ENCODE measurements around the gene ABRACL. TPM values are rescaled to one million over a fixed set of nuclear protein-coding genes. Genes with fewer than 3 reads are reported as not detected.
A peak's percentile ranks its signal among the peaks of the same experiment; 100 is the strongest.

The ABRACL gene
- total and polyA plus RNA-seq, 2 donors (not counting 1 experiment from before 2014, with no cell fraction given), result 19.7 to 49.8 TPM

GRCh38 chr6:139014945-139015344 is 13.6 kb upstream of the ABRACL start:
- H3K9ac ChIP-seq (ENCODE audit: insufficient read depth, low read length), result no peak overlapping the region

GRCh38 chr6:139016337-139017213 is 12.0 kb upstream of the ABRACL start:
- Histone ChIP-seq H3K4me1 (ENCODE audit: control insufficient read depth, extremely low read depth, insufficient read depth, low read length) (no peaks in the 10 kb centered on the region), H3K79me2 (ENCODE audit: control insufficient read depth, insufficient read depth, low read length) (no peaks in the 10 kb centered on the region), H3K4me2 (ENCODE audit: extremely low read depth, insufficient read depth, low read length) (no peak overlapping the region), H3K9ac (ENCODE audit: insufficient read depth, low read length) (no peak overlapping the region), H3K27ac (ENCODE audit: insufficient read depth, low read length) (no peak overlapping the region), H3K4me3 (replicated peaks in 1 of 4; ENCODE audit: control extremely low read depth in 1 of 4, insufficient read depth in 1 of 4, low read depth in 3 of 4, low read length in 4 of 4) (no peak overlapping the region), H3K9me3 (ENCODE audit: control insufficient read depth, insufficient read depth, low read depth, low read length) (no peaks in the 10 kb centered on the region), H3K27me3 (ENCODE audit: control insufficient read depth, insufficient read depth, low read length) (no peaks in the 10 kb centered on the region), H3K36me3 (ENCODE audit: control insufficient read depth, insufficient read depth, low read length) (no peaks in the 10 kb centered on the region), H2AFZ (ENCODE audit: low read length) (no peak overlapping the region), H4K20me1 (ENCODE audit: control insufficient read depth, extremely low read depth, insufficient read depth, low read length) (no peaks in the 10 kb centered on the region)
- DNase-seq (ENCODE audit: low read depth in 2 of 2), result no peak
- no peak for TF ChIP-seq CTCF (conservative IDR thresholded peaks at IDR 0.05 in 1 of 2, IDR thresholded peaks at IDR 0.05 in 1 of 2; ENCODE audit: low read depth in 1 of 2, low read length in 2 of 2)
- TF ChIP-seq EZH2 (IDR thresholded peaks at IDR 0.05; ENCODE audit: low read length, missing control alignments), result no peak

More at GRCh38 chr6:139014945-139015344, 13.6 kb upstream of the ABRACL start:
- Histone ChIP-seq H4K20me1 (ENCODE audit: control insufficient read depth, extremely low read depth, insufficient read depth, low read length) (no peaks in the 10 kb centered on the region), H3K36me3 (ENCODE audit: control insufficient read depth, insufficient read depth, low read length) (no peaks in the 10 kb centered on the region), H3K27me3 (ENCODE audit: control insufficient read depth, insufficient read depth, low read length) (no peaks in the 10 kb centered on the region), H3K27ac (ENCODE audit: insufficient read depth, low read length) (no peak overlapping the region), H2AFZ (ENCODE audit: low read length) (no peak overlapping the region), H3K4me1 (ENCODE audit: control insufficient read depth, extremely low read depth, insufficient read depth, low read length) (no peaks in the 10 kb centered on the region), H3K4me2 (ENCODE audit: extremely low read depth, insufficient read depth, low read length) (no peak overlapping the region), H3K9me3 (ENCODE audit: control insufficient read depth, insufficient read depth, low read depth, low read length) (no peaks in the 10 kb centered on the region), H3K4me3 (replicated peaks in 1 of 4; ENCODE audit: control extremely low read depth in 1 of 4, insufficient read depth in 1 of 4, low read depth in 3 of 4, low read length in 4 of 4) (no peak overlapping the region), H3K79me2 (ENCODE audit: control insufficient read depth, insufficient read depth, low read length) (no peaks in the 10 kb centered on the region)
- DNase-seq (ENCODE audit: low read depth in 2 of 2), result no peak
- TF ChIP-seq EZH2 (IDR thresholded peaks at IDR 0.05; ENCODE audit: low read length, missing control alignments) (no peak), CTCF (conservative IDR thresholded peaks at IDR 0.05 in 1 of 2, IDR thresholded peaks at IDR 0.05 in 1 of 2; ENCODE audit: low read depth in 1 of 2, low read length in 2 of 2) (no peak)

GRCh38 chr6:139017227-139017626 is 11.3 kb upstream of the ABRACL start:
- Histone ChIP-seq H3K27ac (ENCODE audit: insufficient read depth, low read length) (no peak overlapping the region), H3K9ac (ENCODE audit: insufficient read depth, low read length) (no peak overlapping the region)

More at GRCh38 chr6:139017227-139017626, 11.3 kb upstream of the ABRACL start:
- H2AFZ ChIP-seq (ENCODE audit: low read length), result no peak overlapping the region
- DNase-seq (ENCODE audit: low read depth in 2 of 2), result peak in 1 of 2 donors; percentile 45
- no peaks in the 10 kb centered on the region for H3K4me1 ChIP-seq (ENCODE audit: control insufficient read depth, extremely low read depth, insufficient read depth, low read length)
- no peaks in the 10 kb centered on the region for H4K20me1 ChIP-seq (ENCODE audit: control insufficient read depth, extremely low read depth, insufficient read depth, low read length)
- no peak overlapping the region for H3K4me2 ChIP-seq (ENCODE audit: extremely low read depth, insufficient read depth, low read length)
- no peak overlapping the region for H3K4me3 ChIP-seq (replicated peaks in 1 of 4; ENCODE audit: control extremely low read depth in 1 of 4, insufficient read depth in 1 of 4, low read depth in 3 of 4, low read length in 4 of 4)
- no peaks in the 10 kb centered on the region for H3K27me3 ChIP-seq (ENCODE audit: control insufficient read depth, insufficient read depth, low read length)
- H3K36me3 ChIP-seq (ENCODE audit: control insufficient read depth, insufficient read depth, low read length), result no peaks in the 10 kb centered on the region
- H3K79me2 ChIP-seq (ENCODE audit: control insufficient read depth, insufficient read depth, low read length), result no peaks in the 10 kb centered on the region
- TF ChIP-seq CTCF (conservative IDR thresholded peaks at IDR 0.05 in 1 of 2, IDR thresholded peaks at IDR 0.05 in 1 of 2; ENCODE audit: low read depth in 1 of 2, low read length in 2 of 2), result no peak
- TF ChIP-seq EZH2 (IDR thresholded peaks at IDR 0.05; ENCODE audit: low read length, missing control alignments), result no peak
- H3K9me3 ChIP-seq (ENCODE audit: control insufficient read depth, insufficient read depth, low read depth, low read length), result no peaks in the 10 kb centered on the region
